Loucy (cell line): ENCODE measurements around the gene CCS.

ENCODE experiments used
- H2AFZ ChIP-seq: fragments of 200-600 bp; sonication (generic); 2 replicates; pipeline ENCODE4 v1.6.0; 2016; ENCODE audit warnings: antibody characterized with exemption, mild to moderate bottlenecking, low read length, moderate library complexity
- H3F3A ChIP-seq: fragments of 200-600 bp; 2 replicates; pipeline ENCODE4 v1.6.0; 2016; ENCODE audit warnings: antibody characterized with exemption, low read depth, mild to moderate bottlenecking
- H3K27me3 ChIP-seq: fragments of 200-600 bp; sonication (generic); 2 replicates; pipeline ENCODE4 v1.6.1; 2014; ENCODE audit warnings: low read length, mild to moderate bottlenecking; ENCODE audit not compliant: insufficient read depth, poor library complexity, severe bottlenecking
- H3K36me3 ChIP-seq: fragments of 200-600 bp; sonication (generic); 2 replicates; pipeline ENCODE4 v1.6.1; 2016; ENCODE audit warnings: low read length; ENCODE audit not compliant: insufficient read depth
- H3K4me1 ChIP-seq: fragments of 200-600 bp; sonication (generic); 2 replicates; pipeline ENCODE4 v1.5.1; 2014; ENCODE audit warnings: low read length, mild to moderate bottlenecking; ENCODE audit not compliant: insufficient read depth, poor library complexity, severe bottlenecking
- H3K4me2 ChIP-seq: fragments of 200-600 bp; sonication (generic); 2 replicates; pipeline ENCODE4 v1.6.0; 2014; ENCODE audit warnings: antibody characterized with exemption, low read length, low read depth, mild to moderate bottlenecking; ENCODE audit not compliant: poor library complexity, severe bottlenecking
- H3K4me3 ChIP-seq: fragments of 200-600 bp; sonication (generic); 2 replicates; pipeline ENCODE4 v1.5.1; 2014; ENCODE audit warnings: low read length, mild to moderate bottlenecking, mixed read lengths; ENCODE audit not compliant: poor library complexity, severe bottlenecking
- H3K79me2 ChIP-seq: fragments of 200-600 bp; sonication (generic); 2 replicates; pipeline ENCODE4 v1.6.1; 2014; ENCODE audit warnings: low read length; ENCODE audit not compliant: insufficient read depth
- H3K9ac ChIP-seq: fragments of 200-600 bp; sonication (generic); 2 replicates; pipeline ENCODE4 v1.6.0; 2014; ENCODE audit warnings: mild to moderate bottlenecking, low read depth, low read length, moderate library complexity; ENCODE audit not compliant: poor library complexity, severe bottlenecking
- H3K9me2 ChIP-seq: fragments of 200-600 bp; sonication (generic); replicated peaks from 2 replicates; pipeline ENCODE4 v1.6.1; 2016; ENCODE audit warnings: low read depth, low read length, mixed read lengths
- H3K9me3 ChIP-seq: fragments of 200-600 bp; sonication (generic); 2 replicates; pipeline ENCODE4 v1.6.1; 2014; ENCODE audit warnings: mild to moderate bottlenecking, antibody characterized with exemption, low read length, low read depth; ENCODE audit not compliant: insufficient read depth
- H4K20me1 ChIP-seq: fragments of 200-600 bp; sonication (generic); 2 replicates; pipeline ENCODE4 v1.6.0; 2014; ENCODE audit warnings: antibody characterized with exemption, low read length, mild to moderate bottlenecking; ENCODE audit not compliant: insufficient read depth, poor library complexity, severe bottlenecking
- EZH2phosphoT487 ChIP-seq: fragments of 200-600 bp; IDR thresholded peaks from 2 replicates; pipeline ENCODE4 v1.6.1; 2018; ENCODE audit warnings: antibody characterized with exemption, mild to moderate bottlenecking, moderate library complexity, borderline replicate concordance
- TF ChIP-seq, protein P1 (sequence below): fragments of 200-600 bp; sonication (generic); conservative IDR thresholded peaks from 2 replicates; pipeline ENCODE4 v1.5.1; 2014; ENCODE audit warnings: mild to moderate bottlenecking, antibody characterized with exemption, low read length

CCS gene

GRCh38 chr11:66563832-66564231 is 29.2 kb upstream of the CCS start:
- H3K79me2 ChIP-seq = no peaks in the 10 kb centered on the region
- no peaks in the 10 kb centered on the region for H3K27me3 ChIP-seq
- H3K36me3 ChIP-seq = no peaks in the 10 kb centered on the region
- H3K9ac ChIP-seq = no peak overlapping the region
- no peak overlapping the region for H2AFZ ChIP-seq
- H3K9me3 ChIP-seq = no peaks in the 10 kb centered on the region
- H3K4me3 ChIP-seq = no peak overlapping the region
- no peak overlapping the region for H3K4me2 ChIP-seq
- H4K20me1 ChIP-seq = no peaks in the 10 kb centered on the region
- H3K9me2 ChIP-seq = no peaks in the 10 kb centered on the region
- peaks cover 2% of the 10 kb centered on the region for H3K4me1 ChIP-seq
- H3F3A ChIP-seq = no peaks in the 10 kb centered on the region
- TF ChIP-seq, protein P1, sequence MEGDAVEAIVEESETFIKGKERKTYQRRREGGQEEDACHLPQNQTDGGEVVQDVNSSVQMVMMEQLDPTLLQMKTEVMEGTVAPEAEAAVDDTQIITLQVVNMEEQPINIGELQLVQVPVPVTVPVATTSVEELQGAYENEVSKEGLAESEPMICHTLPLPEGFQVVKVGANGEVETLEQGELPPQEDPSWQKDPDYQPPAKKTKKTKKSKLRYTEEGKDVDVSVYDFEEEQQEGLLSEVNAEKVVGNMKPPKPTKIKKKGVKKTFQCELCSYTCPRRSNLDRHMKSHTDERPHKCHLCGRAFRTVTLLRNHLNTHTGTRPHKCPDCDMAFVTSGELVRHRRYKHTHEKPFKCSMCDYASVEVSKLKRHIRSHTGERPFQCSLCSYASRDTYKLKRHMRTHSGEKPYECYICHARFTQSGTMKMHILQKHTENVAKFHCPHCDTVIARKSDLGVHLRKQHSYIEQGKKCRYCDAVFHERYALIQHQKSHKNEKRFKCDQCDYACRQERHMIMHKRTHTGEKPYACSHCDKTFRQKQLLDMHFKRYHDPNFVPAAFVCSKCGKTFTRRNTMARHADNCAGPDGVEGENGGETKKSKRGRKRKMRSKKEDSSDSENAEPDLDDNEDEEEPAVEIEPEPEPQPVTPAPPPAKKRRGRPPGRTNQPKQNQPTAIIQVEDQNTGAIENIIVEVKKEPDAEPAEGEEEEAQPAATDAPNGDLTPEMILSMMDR = no peak
- TF ChIP-seq EZH2phosphoT487 = no peak

DNA sequence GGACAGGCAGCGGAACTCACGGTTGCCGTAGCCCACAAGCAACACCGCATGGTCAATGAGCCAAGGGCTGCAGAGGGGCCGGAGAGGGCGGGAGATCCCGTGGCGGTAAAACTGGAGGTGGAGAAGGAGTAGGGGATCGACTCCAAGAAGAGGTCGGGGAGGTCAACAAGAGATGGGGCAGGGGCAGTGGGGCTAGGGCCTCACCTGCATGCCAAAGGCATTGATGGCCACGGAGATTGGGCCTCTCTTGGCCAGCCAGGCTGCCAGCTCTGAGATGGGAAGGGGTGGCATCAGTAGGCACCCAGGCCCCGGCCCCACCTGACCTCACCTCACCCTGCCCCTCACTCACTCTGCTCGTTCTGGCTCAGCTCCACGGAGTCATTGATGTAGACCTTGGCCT is 28.4 kb upstream of the CCS start:
- Histone ChIP-seq H4K20me1 (no peaks in the 10 kb centered on the region), H3K4me3 (no peak overlapping the region), H3K9ac (no peak overlapping the region), H3K79me2 (no peaks in the 10 kb centered on the region), H3K36me3 (no peaks in the 10 kb centered on the region), H3K9me3 (no peaks in the 10 kb centered on the region), H3K27me3 (no peaks in the 10 kb centered on the region), H3K9me2 (no peaks in the 10 kb centered on the region), H3K4me2 (no peak overlapping the region), H3K4me1 (peaks cover 2% of the 10 kb centered on the region), H3F3A (no peaks in the 10 kb centered on the region), H2AFZ (no peak overlapping the region)
- no peak for TF ChIP-seq EZH2phosphoT487
- TF ChIP-seq, protein P1 = no peak

DNA sequence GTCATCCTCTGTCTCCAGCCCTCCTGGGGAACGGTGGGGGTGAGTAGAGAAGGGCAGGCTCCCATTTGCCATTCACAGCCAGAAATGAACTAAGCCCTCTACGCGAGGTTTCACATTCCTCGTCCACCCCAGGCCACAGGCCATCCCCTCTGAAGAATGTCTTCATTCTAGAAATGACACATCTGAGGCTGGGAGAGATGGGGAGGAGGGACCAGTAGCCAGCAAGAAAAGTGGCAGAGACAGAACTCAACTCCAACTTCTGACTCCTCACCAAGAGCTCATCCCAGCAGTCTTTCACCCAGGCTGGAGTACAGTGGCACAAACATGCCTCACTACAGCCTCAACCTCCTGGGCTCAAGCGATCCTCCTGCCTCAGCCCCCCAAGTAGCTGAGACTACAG is 28.0 kb upstream of the CCS start:
- no peaks in the 10 kb centered on the region for H3K9me2 ChIP-seq
- no peaks in the 10 kb centered on the region for H3K79me2 ChIP-seq
- H3K27me3 ChIP-seq = no peaks in the 10 kb centered on the region
- no peaks in the 10 kb centered on the region for H3F3A ChIP-seq
- H3K36me3 ChIP-seq = no peaks in the 10 kb centered on the region
- H3K4me2 ChIP-seq = no peak overlapping the region
- no peak overlapping the region for H3K4me3 ChIP-seq
- H3K4me1 ChIP-seq = peaks cover 2% of the 10 kb centered on the region
- no peaks in the 10 kb centered on the region for H3K9me3 ChIP-seq
- no peak overlapping the region for H2AFZ ChIP-seq
- no peaks in the 10 kb centered on the region for H4K20me1 ChIP-seq
- no peak for TF ChIP-seq EZH2phosphoT487
- TF ChIP-seq, protein P1 = no peak
- H3K9ac ChIP-seq = no peak overlapping the region
